Tibial nerve (tissue), 4 donors: ENCODE results near the gene ATP2C2. TPM values are rescaled to one million over a fixed set of nuclear protein-coding genes. Genes with fewer than 3 reads are reported as not detected.
"Not testable (repeated sequence)": the region's sequence is repeated elsewhere in the genome, so short reads cannot be mapped to it uniquely, and the experiment has no call there.

Experiments used
- DNase-seq, 2 donors: peaks; one replicate each; pipeline ENCODE4 v3.0.0-alpha.2; 2019; ENCODE audit warnings: low spot score in 2 of 2
- H3K27ac ChIP-seq, 4 donors: fragments of 200-600 bp; sonication (generic) in 3 of 4; one replicate each; pipeline ENCODE4 v1.5.1; 2017 to 2019; ENCODE audit warnings: mild to moderate bottlenecking in 1 of 4
- H3K27me3 ChIP-seq, 2 donors: fragments of 200-600 bp; sonication (generic) in 1 of 2; one replicate each; pipeline versions ENCODE4 v1.5.1 to v1.6.0; 2017 to 2019
- H3K36me3 ChIP-seq, 3 donors: fragments of 200-600 bp; sonication (generic); one replicate each; pipeline ENCODE4 v1.5.1; 2018 to 2019
- H3K4me1 ChIP-seq, 4 donors: fragments of 200-600 bp; sonication (generic) in 3 of 4; one replicate each; pipeline ENCODE4 v1.5.1; 2017 to 2019
- H3K4me3 ChIP-seq, 4 donors: fragments of 200-600 bp; sonication (generic) in 3 of 4; one replicate each; pipeline ENCODE4 v1.5.1; 2017 to 2019; ENCODE audit warnings: mild to moderate bottlenecking in 1 of 4, moderate library complexity in 1 of 4
- H3K9me3 ChIP-seq, 4 donors: fragments of 200-600 bp; sonication (generic) in 3 of 4; one replicate each; pipeline ENCODE4 v1.5.1; 2017 to 2019
- CTCF ChIP-seq, 5 experiments: fragments of 200-600 bp in 3 of 5; fragments of 450-650 bp in 2 of 5; sonication (generic) in 3 of 5; IDR thresholded peaks; one replicate each; pipeline ENCODE4 v1.5.1; 2016 to 2019; ENCODE audit warnings: antibody characterized with exemption in 5 of 5, mild to moderate bottlenecking in 3 of 5, moderate library complexity in 2 of 5
- EP300 ChIP-seq, 2 donors: sonication (generic); formaldehyde crosslinking; IDR thresholded peaks; one replicate each; pipeline ENCODE4 v1.6.1; 2017; ENCODE audit warnings: antibody characterized with exemption in 2 of 2, mild to moderate bottlenecking in 1 of 2
- POLR2A ChIP-seq, 2 donors: fragments of 450-650 bp; IDR thresholded peaks; one replicate each; pipeline ENCODE4 v1.6.1; 2017; ENCODE audit warnings: antibody characterized with exemption in 2 of 2, mild to moderate bottlenecking in 2 of 2, moderate library complexity in 2 of 2
- WGBS, 2 donors: methylation state at CpG; one replicate each; pipeline ENCODE4 v1.1.5; 2018; 5-methylcytosine and 5-hydroxymethylcytosine counted together
- total RNA-seq, 4 donors: library from RNA; depleted of rRNA; stranded (reverse); fragments of >200 nt; gene quantifications; one replicate each; pipeline ENCODE4 v1.1.0, GENCODE V29; 2016

ATP2C2 gene
- total RNA-seq, 4 donors from 2014 or later, result not detected

- DNase-seq, result no peak
These were observed 27.9 kb upstream of the ATP2C2 start for GRCh38 chr16:84340325-84341040.

GRCh38 chr16:84341528-84342295 is 26.6 kb upstream of the ATP2C2 start:
- DNase-seq, result no peak
- Histone ChIP-seq H3K27me3 (no peaks in the 10 kb centered on the region), H3K36me3 (no peaks in the 10 kb centered on the region), H3K4me1 (no peaks in the 10 kb centered on the region), H3K9me3 (peaks cover 0 to 16% (median under 1%) of the 10 kb centered on the region in 4 donors), H3K4me3 (no peak overlapping the region), H3K27ac (peak overlapping the region in 1 of 4 donors; percentile 2)
- TF ChIP-seq POLR2A (IDR thresholded peaks at IDR 0.05), result no peak
- WGBS, 2 donors, result 86 to 90% methylated on average over 24 of the region's 24 CpGs

More at GRCh38 chr16:84340325-84341040, 27.9 kb upstream of the ATP2C2 start:
- no peak for TF ChIP-seq EP300 (IDR thresholded peaks at IDR 0.05)
- no peak for TF ChIP-seq POLR2A (IDR thresholded peaks at IDR 0.05)
- TF ChIP-seq CTCF (IDR thresholded peaks at IDR 0.05), result no peak
- Histone ChIP-seq H3K4me3 (no peak overlapping the region), H3K27me3 (no peaks in the 10 kb centered on the region), H3K27ac (no peak overlapping the region), H3K4me1 (no peaks in the 10 kb centered on the region), H3K36me3 (no peaks in the 10 kb centered on the region), H3K9me3 (peaks cover 0 to 28% (median 1%) of the 10 kb centered on the region in 4 donors)
- 75 to 81% methylated on average over 18 of the region's 18 CpGs for WGBS, 2 donors

- 93 to 96% methylated on average over 10 of the region's 10 CpGs for WGBS, 2 donors
- H3K4me3 ChIP-seq, H3K27me3 ChIP-seq, H3K9me3 ChIP-seq, H3K36me3 ChIP-seq, DNase-seq, H3K4me1 ChIP-seq, H3K27ac ChIP-seq: not testable (repeated sequence)
These were observed 24.5 kb upstream of the ATP2C2 start for GRCh38 chr16:84343800-84344199.

GRCh38 chr16:84344781-84345180 is 23.6 kb upstream of the ATP2C2 start:
- TF ChIP-seq POLR2A (IDR thresholded peaks at IDR 0.05) (no peak), CTCF (IDR thresholded peaks at IDR 0.05) (no peak), EP300 (IDR thresholded peaks at IDR 0.05) (no peak)
- Histone ChIP-seq H3K36me3 (no peaks in the 10 kb centered on the region), H3K9me3 (no peaks in the 10 kb centered on the region), H3K27ac (no peak overlapping the region), H3K4me3 (no peak overlapping the region), H3K27me3 (no peaks in the 10 kb centered on the region), H3K4me1 (no peaks in the 10 kb centered on the region)
- DNase-seq, result no peak
- 87 to 92% methylated on average over 8 of the region's 8 CpGs for WGBS, 2 donors

GRCh38 chr16:84347161-84347560 is 21.2 kb upstream of the ATP2C2 start:
- Histone ChIP-seq H3K36me3 (no peaks in the 10 kb centered on the region), H3K4me3 (no peak overlapping the region), H3K27me3 (no peaks in the 10 kb centered on the region), H3K27ac (no peak overlapping the region), H3K4me1 (no peaks in the 10 kb centered on the region), H3K9me3 (no peaks in the 10 kb centered on the region)
- no peak for DNase-seq
- TF ChIP-seq POLR2A (IDR thresholded peaks at IDR 0.05), result no peak
- no peak for TF ChIP-seq CTCF (IDR thresholded peaks at IDR 0.05)
- no peak for TF ChIP-seq EP300 (IDR thresholded peaks at IDR 0.05)
- 85 to 94% methylated on average over 6 to 9 of the region's 9 CpGs for WGBS, 2 donors

- no peaks in the 10 kb centered on the region for H3K9me3 ChIP-seq
- no peaks in the 10 kb centered on the region for H3K36me3 ChIP-seq
- H3K4me3 ChIP-seq, result no peak overlapping the region
- H3K27me3 ChIP-seq, result no peaks in the 10 kb centered on the region
- H3K27ac ChIP-seq, result no peak overlapping the region
- no peak for DNase-seq
- H3K4me1 ChIP-seq, result no peaks in the 10 kb centered on the region
- WGBS, 2 donors, result 47 to 55% methylated on average over 6 of the region's 6 CpGs
- no peak for TF ChIP-seq POLR2A (IDR thresholded peaks at IDR 0.05)
- no peak for TF ChIP-seq CTCF (IDR thresholded peaks at IDR 0.05)
- no peak for TF ChIP-seq EP300 (IDR thresholded peaks at IDR 0.05)
These were observed 19.9 kb upstream of the ATP2C2 start for GRCh38 chr16:84348386-84348888.
